Activated CD4-positive, alpha-beta T cell treated with anti-CD3 and anti-CD28 coated beads for 48 hours (primary cell): Measurements from ENCODE around the gene VWA8.

Source experiments
- DNase-seq: peaks from one replicate; pipeline ENCODE4 v3.0.0-alpha.2; 2020

Gene VWA8

DNA sequence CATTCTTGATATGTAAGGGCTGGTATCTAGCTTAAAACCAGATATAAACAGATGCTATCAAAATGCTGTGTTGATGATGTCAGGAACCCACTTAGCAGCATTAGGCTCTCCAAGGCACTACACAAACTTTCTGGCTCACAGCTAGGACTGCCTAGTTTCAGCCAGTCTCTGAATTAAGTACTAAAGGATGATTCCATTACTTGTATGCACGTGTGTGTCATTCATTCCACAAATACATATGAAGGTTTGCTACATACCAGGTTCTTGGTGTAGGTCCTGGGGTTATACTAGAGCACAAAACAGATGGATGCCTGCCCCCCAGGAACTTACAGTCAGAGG lies 352.1 kb downstream of the VWA8 start:
- DNase-seq: no peak

DNA sequence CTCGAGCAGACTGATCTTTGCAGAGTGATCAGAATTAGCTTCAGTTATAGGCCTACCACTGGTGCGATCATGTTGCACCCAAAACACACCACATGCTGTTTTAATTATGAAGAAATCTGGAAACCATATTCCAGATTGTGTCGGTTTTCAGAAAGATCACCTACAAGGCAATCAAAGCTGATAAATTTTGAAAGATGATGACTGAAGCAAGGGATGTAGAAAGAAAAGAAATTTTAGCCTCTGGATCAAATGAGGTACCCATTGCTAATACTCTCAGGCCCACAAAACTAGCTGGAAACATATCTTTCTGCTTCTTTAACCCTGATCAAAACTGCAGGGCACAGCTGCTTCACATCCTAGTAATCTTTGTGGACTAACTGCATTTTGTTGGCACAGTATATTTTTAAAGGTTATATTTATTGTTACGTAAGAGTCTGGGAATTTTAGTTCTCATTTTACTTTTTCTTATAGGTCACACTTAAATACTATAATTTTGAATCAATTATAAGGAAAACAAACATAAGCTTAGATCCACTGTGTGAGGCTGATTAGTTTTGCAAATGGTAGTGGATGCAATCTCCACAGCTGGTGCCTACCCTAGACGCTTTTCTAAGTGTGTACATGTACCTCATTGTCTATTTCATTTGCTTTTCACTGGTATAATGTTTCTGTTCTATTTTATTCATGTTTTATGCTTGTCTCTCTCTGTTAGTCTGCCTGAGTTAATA lies 352.6 kb downstream of the VWA8 start:
- no peak for DNase-seq

DNA sequence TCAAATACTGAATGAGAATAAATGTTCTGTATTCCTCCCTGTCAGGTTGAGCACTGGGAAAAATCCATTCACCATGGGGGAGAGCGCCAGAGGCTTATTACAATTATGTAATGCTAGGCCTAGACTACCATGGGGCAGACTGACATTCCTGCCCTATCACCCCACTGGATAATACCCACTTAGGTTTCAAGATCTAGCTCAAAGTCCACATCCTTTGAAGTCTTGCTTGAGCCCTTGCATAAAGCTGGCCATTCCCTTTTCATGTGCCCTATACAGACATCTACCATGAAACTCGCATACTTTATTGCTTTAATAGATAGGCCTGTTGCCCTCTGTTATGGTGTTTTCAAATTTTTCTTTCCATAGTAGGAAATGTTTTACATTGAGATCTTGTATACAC lies 354.3 kb downstream of the VWA8 start:
- DNase-seq: no peak

DNA sequence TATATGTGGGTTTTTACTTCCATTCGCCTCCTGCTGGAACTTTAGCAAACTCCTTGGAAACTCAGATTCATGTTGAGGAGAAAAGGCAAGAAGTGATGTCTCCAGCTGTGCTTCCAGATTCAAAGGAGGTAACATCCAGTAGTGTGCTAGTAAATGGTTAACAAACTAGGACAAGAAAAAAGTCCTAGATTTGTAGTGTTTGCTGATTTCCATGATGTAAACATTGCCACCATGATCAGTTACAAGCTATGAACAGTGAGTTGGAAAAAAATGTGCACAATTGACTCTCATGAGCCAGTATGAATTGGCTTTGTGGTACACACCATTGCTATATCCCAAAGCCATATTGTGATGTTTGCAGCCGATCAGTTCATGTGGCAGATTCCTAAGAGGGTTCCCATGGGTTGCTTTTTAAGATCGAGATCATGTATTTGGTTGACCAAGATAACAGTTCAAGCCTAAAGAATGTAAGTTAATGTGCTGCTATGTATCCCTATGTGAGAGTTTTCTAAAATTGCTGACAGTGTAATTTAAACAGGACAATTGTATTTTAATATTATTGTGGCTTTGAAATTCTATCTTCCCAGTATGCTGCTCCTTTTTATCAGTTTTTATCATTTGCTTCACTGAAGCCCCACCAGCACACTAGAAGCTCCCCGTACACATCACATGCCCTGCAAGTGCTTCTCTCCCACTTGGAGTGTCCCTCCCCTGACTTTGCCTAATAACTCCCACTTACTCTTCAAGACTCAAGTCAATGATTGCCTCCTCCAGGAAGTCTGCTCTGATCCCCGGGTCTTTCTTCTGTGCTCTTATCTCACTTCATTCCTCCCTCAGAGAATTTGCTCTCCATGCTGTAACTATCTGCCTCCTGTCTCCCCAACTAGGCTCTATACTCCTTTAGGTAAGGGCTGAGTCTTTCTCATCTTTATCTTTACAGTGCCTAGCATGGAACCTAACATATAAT lies 355.3 kb downstream of the VWA8 start:
- no peak for DNase-seq

DNA sequence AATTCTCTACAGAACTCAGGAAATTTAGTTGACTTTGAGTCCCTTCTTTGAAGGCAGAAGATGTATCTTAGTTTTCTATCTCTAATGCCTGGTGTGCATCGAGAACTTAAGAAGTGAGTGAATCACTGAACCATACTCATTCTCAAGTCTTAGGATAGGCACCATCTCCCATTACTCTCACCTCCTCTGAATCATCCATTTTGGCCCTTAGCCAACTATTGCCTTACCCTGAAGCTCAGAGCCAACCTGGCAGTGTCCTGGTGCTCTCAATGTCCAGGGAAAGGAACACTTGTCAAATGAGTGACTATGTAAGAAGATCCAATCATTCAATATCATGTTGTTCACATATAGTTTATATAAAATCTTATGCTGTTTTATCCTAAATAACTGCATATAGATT lies 357.0 kb downstream of the VWA8 start:
- peak; percentile 7 for DNase-seq

DNA sequence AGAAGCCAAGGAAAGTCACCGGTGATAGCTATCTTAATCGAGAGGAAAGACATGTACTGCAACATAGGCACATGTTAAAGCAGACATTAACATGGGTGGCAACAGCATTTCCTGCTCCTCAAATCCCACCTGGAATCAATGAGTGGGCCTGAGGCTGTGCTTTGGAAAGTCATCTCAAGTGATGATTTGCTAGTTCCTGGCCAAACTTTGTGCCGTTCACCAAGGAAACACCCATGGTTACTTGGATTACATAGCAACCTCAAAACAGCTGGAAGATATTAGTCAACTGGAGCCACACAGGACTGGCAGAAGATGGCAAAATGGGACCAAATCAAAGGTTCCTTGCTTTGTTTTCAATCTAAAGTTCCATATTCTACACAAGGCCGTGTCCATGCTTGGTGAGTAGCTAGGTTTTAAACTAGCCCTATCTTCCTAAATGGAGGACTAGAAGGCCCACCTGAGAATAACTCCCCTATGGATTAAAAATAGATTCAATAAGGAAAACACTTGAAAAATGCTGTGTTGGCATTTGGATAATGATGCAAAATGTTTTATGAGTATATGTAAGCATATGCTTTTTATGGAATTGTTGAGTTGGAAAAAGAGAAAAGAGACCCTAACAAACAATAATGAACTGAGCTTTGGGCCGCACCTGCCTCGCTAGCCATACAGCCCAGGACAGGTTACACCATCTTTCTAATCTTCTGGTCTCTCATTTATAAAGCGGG lies 359.0 kb downstream of the VWA8 start:
- no peak for DNase-seq

DNA sequence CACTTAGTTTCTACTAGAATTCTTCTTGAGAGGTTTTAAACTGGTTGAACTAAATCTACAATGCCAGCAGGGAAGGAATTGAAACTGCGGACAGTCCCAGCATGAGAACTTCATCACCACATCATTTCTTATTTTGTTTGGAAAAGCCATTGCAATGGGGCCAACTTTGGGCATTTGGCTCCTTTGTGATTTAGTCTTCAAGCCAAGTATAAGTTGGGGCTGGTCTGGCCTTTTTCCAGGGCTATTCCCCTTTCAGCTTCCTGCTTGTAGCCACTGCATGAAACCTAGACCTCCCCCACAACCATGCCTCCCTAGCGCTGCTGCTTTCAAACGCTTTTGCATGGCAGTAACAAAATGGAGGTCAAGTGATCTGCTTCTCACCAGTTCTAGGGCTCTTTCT lies 361.3 kb downstream of the VWA8 start:
- no peak for DNase-seq

DNA sequence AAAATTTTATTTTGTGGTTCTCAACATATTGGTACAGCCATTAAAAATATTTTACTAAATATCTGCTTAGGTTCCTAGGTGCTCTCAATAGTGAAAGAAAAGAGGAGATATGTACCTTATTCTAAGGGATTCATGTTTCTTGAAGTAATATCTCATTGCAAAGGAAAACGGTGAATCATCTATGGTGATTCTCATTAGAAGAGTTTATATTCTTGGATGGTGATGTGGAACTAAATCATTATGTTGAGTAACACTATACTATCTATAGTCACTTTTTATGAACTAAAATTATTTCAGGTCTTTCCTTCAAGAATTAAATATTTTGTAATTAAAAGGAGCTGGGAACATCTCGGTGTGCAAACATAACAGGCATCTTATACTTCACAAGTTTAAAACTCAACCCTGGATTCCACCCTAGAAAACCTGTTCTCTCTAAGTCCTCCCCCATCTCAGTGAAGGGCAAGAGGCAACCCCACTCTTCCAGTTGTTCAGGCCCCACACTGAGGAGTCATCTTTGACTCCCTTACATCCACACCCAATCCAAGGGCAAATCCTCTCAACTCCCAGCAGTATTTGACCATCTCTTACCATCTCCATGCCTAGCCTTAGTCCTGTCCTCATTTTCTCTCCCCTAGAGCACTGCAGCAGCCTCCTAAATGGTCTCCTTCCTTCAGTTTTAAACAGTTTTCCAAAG lies 363.4 kb downstream of the VWA8 start:
- no peak for DNase-seq

DNA sequence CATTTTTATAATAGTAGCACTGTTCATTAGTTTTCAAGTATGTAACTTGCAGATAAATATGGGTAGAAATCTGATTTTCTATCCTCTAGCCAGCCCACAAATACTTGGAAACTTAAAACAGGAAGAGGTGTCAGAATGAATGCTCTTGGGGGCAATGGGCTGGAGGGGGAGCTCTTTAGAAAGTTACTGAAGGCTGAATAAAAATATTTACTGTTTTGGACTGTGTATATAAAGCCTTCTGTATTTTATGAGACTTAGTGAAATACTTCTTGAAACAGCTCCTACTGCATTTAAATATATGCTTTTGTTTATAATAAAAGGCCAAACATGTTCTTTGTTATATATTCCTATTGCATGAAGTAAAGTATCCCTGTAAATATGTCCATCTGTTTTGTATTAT lies 364.7 kb downstream of the VWA8 start:
- DNase-seq: no peak

DNA sequence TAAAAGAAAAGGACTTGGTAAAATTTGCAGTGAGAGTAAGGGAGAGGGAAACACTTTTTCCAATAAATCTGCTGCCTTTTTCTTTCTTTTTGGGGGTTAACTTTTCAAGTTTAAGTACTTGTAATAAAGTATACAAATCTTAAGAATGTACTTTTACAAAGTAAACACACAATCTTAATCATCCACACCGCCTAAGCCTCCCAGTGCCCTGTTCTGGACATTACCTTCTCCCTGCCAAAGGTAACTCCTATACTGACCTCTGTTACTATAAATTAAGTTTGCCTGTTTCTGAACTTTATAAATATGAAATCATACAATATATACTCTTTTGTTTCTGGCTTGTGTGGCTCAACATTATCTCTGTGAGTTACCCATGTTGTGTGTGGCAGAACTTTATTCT lies 365.6 kb downstream of the VWA8 start:
- no peak for DNase-seq

DNA sequence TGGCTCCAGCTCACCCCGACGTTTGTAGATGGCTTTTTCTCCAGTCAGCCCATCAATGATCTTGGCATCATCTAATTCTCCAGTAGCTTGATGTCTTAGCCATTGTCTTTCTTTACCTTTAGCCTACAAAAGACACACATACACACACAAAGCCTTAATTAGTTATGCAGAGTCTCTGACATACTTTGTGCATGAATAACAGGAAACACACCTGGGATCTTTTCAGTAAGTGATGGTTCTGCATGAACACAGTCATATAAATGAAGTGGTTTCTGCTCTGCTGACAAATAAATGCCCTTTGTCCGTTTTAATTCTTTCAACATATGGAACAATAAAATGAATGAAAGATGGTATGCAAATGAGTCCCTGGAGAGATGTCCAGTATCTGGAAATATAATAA lies 370.3 kb downstream of the VWA8 start:
- DNase-seq: no peak

DNA sequence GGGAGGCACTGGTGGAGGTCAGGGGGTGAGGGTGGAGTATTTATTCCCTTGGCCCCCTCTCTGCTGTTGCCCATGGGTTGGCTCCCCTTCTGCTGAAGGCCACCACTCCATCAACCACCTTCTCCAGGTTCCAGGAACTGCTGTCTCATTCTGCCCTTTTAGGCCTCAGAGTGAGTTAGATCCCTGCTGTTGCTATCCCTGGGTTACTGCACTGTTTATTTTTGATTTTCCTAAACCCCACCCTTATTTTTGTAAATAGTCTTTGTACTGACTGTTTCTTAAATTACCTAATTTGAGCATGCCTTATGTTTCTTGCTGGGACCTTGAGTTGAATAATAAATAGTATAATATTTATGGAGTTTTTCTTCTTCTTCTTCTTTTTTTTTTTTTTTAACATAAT lies 370.8 kb downstream of the VWA8 start:
- DNase-seq: no peak

DNA sequence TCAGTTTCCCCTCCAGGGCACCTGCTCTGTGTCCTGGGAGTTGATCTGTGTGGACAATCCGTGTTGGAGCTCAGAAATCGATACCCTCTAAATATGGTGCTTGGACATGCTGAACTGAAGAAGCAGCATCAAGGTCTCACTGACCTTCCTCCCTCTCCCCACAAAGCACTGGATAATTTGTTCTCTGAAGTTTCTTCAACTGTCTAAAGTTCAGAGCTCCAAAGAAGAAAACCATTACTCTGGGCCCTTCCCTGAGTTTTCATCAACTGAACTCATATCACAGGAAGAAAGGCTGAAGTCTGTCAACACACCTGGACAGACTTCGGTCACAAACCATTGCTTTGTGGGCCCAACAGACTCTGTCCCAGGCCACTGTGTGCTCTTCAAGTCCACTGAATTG lies 371.5 kb downstream of the VWA8 start:
- no peak for DNase-seq

DNA sequence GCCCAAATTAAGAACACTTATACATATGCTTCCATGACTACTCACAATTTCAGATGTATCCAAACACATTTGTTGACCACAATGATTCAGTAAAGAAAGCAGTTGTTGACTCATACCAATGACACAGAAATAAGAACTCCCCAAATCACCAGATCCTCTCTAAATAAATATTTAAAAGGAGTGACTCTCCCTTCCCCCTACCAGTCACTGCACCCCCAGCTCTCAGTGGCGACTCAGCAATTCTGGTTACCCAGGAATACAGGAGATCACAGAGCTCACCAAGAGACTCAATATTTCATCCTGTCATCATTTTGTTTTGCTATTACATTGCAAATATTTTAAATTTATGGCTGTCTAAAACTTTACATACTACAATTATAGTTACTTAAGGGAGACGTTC lies 372.0 kb downstream of the VWA8 start:
- peak; percentile 63 for DNase-seq

DNA sequence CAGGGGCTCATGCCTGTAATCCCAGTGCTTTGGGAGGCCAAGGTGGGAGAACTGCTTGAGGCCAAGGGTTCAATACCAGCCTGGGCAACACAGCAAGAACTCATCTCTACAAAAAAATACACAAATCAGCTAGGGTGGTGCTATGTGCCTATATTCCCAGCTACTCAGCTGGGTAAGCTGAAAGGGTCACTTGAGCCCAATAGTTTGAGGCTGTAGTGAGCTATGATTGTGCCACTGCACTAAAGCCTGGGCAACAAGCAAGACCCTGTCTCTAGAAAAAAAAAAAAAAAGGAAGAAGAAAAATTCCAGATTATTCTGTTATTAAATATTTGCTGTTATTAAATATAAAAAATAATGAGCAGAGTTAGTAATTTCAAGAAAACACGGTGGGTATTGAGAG lies 372.5 kb downstream of the VWA8 start:
- no peak for DNase-seq

DNA sequence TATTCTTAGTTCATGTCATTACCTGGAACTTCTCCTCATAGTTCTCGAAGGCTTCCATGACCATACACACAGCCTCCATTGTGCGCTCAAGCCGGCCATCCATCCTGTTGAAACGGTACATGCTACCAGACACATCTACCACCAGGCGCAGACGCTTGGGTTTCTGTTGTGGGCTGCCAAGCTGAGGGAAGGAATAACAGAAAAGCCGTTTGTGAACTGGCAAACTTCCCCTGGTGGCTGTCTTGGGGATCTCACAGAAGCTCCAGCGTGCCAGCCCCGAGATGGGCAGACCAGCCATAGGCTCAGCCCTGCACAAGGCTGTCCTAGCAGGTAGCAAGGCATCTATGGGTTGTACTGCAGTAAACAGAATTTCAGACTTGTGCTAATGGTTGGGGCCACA lies 373.4 kb downstream of the VWA8 start:
- DNase-seq: peak; percentile 43

DNA sequence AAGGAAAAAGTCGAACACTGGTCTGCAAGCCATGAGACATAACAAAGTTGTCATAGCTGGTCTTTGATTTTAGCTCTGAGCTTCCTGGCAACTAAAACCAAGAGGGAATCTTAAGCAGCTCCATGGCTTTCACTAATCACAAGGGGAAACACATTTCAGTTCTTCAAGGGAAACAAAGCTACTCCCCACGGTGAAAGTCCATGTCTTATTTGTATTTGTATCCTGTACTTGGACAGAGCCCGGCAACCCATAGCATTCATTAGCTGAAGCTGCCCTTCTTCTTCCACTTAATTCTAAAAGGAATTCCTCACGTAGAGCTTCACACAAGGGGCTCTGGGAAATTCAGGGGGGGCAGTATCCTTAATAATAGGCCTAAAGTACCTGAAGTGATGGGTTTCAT lies 374.7 kb downstream of the VWA8 start:
- DNase-seq: no peak

DNA sequence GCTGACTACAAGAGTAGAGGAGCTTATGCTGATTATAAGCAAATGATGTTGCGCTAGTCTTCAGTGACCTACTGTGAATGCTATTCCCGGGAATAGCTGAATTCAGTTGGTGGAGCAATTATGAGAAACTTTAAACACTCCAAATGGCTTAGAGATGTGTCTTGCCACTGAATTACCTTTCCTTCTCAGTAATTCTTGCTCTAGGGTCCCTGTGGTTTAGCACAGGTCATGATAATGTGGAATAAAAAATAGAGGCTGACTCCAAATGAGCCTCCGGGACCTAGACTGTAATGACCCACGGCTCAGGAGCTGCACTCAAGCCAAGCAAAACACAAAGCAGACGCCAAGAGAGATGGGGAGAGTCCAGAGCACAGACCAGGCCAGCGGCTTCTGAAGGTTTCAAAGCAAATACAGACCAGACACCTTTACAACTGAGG lies 378.9 kb downstream of the VWA8 start:
- no peak for DNase-seq

DNA sequence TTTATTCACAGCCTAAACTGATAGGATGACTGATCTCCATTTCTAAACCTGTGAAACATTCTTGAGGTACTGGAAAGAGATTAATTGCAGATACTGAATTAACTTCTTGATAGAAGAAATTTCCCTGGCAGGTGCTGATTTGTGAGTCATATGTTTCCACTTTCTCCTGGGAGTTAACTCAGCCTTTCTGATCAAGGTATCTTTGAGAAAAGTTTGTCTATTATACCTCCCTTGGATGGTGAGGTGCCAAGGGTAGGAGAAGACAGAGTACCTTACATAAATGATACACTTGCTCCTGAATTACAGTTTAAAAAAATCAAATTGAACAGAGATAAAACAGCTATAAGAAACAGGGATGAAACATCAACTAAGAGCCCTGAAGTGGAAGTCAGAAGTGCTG lies 380.6 kb downstream of the VWA8 start:
- no peak for DNase-seq

DNA sequence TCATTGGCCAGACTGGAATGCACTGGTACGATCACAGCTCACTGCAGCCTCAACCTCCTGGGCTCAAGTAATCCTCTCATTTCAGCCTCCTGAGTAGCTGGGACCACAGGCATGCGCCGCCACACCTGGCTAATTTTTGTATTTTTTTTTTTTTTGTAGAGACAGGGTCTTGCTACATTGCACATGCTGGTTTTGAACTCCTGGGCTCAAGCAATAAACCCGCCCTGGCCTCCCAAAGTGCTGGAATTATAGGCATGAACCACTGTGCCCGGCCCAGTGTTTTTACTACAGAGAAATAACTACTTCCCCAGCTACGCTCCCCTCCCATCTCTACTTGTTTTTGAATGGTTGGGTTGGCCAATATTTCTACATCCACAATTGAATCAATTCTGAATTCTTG lies 381.0 kb downstream of the VWA8 start:
- DNase-seq: no peak

DNA sequence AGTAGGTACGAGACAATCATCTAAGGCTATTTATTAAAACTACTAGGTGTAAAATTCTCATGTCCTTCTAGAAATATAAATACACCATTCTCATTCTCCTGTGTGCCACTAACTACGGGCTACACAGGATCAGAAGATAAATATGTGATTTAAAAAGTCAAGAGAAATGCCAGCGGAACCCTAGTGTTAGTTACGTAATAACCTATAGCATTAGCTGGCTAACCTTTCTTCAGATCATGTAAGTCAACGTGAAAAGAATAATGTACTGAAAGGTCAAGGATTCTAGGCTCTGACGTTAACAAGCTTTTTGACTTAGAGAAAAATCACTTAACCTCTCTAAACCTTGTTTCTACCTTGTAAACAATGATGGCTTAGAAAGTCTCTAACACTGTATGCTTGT lies 381.7 kb downstream of the VWA8 start:
- no peak for DNase-seq

DNA sequence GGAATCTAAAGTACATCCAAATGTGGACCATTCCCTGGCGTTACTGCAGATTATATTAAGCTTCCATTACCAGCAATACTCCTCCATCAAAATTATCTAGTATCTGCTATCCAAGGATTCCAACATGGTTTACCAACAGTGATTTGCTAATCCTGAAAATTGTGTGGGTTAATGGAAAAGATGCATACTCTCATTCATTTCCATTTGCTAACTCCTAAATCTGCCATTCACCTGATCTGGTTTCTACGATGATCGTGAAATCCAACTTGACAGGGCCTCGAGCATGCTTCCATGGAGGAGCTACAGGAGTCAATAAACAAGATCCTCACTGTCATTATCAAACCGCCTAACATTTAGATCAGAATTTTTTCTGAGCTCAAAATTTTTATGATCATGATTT lies 382.5 kb downstream of the VWA8 start:
- no peak for DNase-seq

DNA sequence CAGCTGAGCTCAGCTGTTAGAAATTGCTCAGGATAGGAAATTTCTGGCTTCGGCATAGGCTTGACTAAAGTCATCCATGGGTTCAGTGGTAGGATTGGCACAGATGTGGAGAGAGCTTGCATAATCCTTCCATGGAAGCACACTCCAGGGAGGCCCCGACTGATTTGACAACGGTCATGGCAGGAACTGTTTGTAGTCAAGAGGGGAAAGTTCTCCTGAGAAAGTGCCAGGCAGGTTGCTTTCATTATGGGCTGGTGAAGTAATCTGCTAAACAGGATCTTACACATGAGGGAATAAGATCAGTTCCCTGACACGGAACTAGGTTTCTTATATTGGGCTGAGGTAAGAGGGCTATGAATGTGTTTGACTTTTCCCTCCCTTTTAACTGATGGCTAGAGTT lies 383.5 kb downstream of the VWA8 start:
- no peak for DNase-seq
